Measurements from ENCODE around the gene SORBS1.

Gene SORBS1

GRCh38 chr10:95511314-95511713 is 49.9 kb downstream of the SORBS1 start:
- no peak for ATAC-seq

GRCh38 chr10:95509251-95509650 is 51.9 kb downstream of the SORBS1 start:
- no peak for ATAC-seq

- ATAC-seq = no peak
These were observed 52.4 kb downstream of the SORBS1 start for GRCh38 chr10:95508730-95509129.

GRCh38 chr10:95506056-95506737 is 55.0 kb downstream of the SORBS1 start:
- ATAC-seq = no peak

- no peak for ATAC-seq
These were observed 55.5 kb downstream of the SORBS1 start for GRCh38 chr10:95505641-95506040.

GRCh38 chr10:95505084-95505610 is 56.0 kb downstream of the SORBS1 start:
- no peak for ATAC-seq

- ATAC-seq = no peak
These were observed 56.9 kb downstream of the SORBS1 start for GRCh38 chr10:95504246-95504691.

- no peak for ATAC-seq
These were observed 57.6 kb downstream of the SORBS1 start for GRCh38 chr10:95503526-95503925.

- no peak for ATAC-seq
These were observed 58.2 kb downstream of the SORBS1 start for GRCh38 chr10:95503001-95503400.

- ATAC-seq = no peak
These were observed 58.8 kb downstream of the SORBS1 start for GRCh38 chr10:95502377-95502776.

GRCh38 chr10:95501203-95502094 is 59.7 kb downstream of the SORBS1 start:
- no peak for ATAC-seq

GRCh38 chr10:95500649-95501048 is 60.5 kb downstream of the SORBS1 start:
- ATAC-seq = no peak

- no peak for ATAC-seq
These were observed 61.1 kb downstream of the SORBS1 start for GRCh38 chr10:95500097-95500496.

- ATAC-seq = no peak
These were observed 61.6 kb downstream of the SORBS1 start for GRCh38 chr10:95499482-95499989.

- no peak for ATAC-seq
These were observed 64.2 kb downstream of the SORBS1 start for GRCh38 chr10:95496951-95497350.

GRCh38 chr10:95496246-95496911 is 64.8 kb downstream of the SORBS1 start:
- ATAC-seq = no peak

- no peak for ATAC-seq
These were observed 67.3 kb downstream of the SORBS1 start for GRCh38 chr10:95493862-95494261.

GRCh38 chr10:95487994-95488393 is 73.2 kb downstream of the SORBS1 start:
- ATAC-seq = no peak

GRCh38 chr10:95485056-95485844 is 75.9 kb downstream of the SORBS1 start:
- ATAC-seq = no peak

- ATAC-seq = no peak
These were observed 78.5 kb downstream of the SORBS1 start for GRCh38 chr10:95482501-95483233.

- ATAC-seq = no peak
These were observed 80.2 kb downstream of the SORBS1 start for GRCh38 chr10:95480901-95481491.

All from activated CD4-positive, CD25-positive, alpha-beta regulatory T cell treated with anti-CD3 and anti-CD28 coated beads, Interleukin-2, amount 50 U/mL, for 24 hours (primary cell).